Left lung (tissue), 10 donors: ENCODE data around the gene CYSRT1. TPM values are rescaled to one million over a fixed set of nuclear protein-coding genes. Genes with fewer than 3 reads are reported as not detected.

Source experiments
- ATAC-seq: fragments of 200-7000 bp; cut with Tn5 transposase; one replicate; pipeline ENCODE4 v1.9.1; 2020; ENCODE audit warnings: moderate library complexity
- DNase-seq, 4 donors: peaks; one replicate each; pipeline ENCODE4 v3.0.0-alpha.2; 2013 to 2020
- H3K27ac ChIP-seq, 2 donors: fragments of 200-600 bp; sonication (generic) in 1 of 2; one replicate each; pipeline versions ENCODE4 v1.5.0 to v1.8.0; 2020 to 2021
- H3K27me3 ChIP-seq, 2 donors: fragments of 200-600 bp; sonication (generic) in 1 of 2; one replicate each; pipeline versions ENCODE4 v1.5.0 to v1.8.0; 2020 to 2021
- H3K36me3 ChIP-seq, 2 donors: fragments of 200-600 bp; sonication (generic) in 1 of 2; one replicate each; pipeline versions ENCODE4 v1.5.0 to v1.8.0; 2020 to 2021
- H3K4me1 ChIP-seq, 2 donors: fragments of 200-600 bp; one replicate each; pipeline ENCODE4 v1.8.0; 2021
- H3K4me3 ChIP-seq, 2 donors: fragments of 200-600 bp; sonication (generic) in 1 of 2; one replicate each; pipeline versions ENCODE4 v1.5.0 to v1.8.0; 2020 to 2021; ENCODE audit warnings: mild to moderate bottlenecking in 1 of 2
- H3K9me3 ChIP-seq, 2 donors: fragments of 200-600 bp; sonication (generic) in 1 of 2; one replicate each; pipeline versions ENCODE4 v1.5.0 to v1.8.0; 2020 to 2021
- intact Hi-C, 2 donors: fragments of 100-400 bp; cut with DNase I; formaldehyde crosslinking; loops; one replicate each; pipeline versions ENCODE4 v1.11.2 to v1.14.2; 2022
- polyA plus RNA-seq, 6 donors: library from polyadenylated mRNA; unstranded; fragments of 120-200 nt; gene quantifications; one replicate each; pipeline ENCODE4 v1.2.1, GENCODE V29; 2013; ENCODE audit not compliant: insufficient read length in 6 of 6
- total RNA-seq, 2 donors: library from RNA; stranded (reverse); fragmentation: NEBNext Ultra II Directional; extraction: Animal tissue kit (Norgen Biotek cat#: 25700); gene quantifications; one replicate each; pipeline ENCODE4 v1.2.1, GENCODE V29; 2021
- TF ChIP-seq, protein P1 (sequence below), 2 donors: fragments of 200-600 bp; sonication (generic) in 1 of 2; IDR thresholded peaks; one replicate each; pipeline versions ENCODE4 v1.5.0 to v1.8.0; 2021; ENCODE audit warnings: antibody characterized with exemption in 2 of 2
- donor health status: DM: no; HTN: yes; CAD: no.
- donor health status: DM: no; HTN: no; CAD: no.

Gene CYSRT1
- total and polyA plus RNA-seq, 8 donors, result 0.44 to 3.7 (median 2.3) TPM

DNA sequence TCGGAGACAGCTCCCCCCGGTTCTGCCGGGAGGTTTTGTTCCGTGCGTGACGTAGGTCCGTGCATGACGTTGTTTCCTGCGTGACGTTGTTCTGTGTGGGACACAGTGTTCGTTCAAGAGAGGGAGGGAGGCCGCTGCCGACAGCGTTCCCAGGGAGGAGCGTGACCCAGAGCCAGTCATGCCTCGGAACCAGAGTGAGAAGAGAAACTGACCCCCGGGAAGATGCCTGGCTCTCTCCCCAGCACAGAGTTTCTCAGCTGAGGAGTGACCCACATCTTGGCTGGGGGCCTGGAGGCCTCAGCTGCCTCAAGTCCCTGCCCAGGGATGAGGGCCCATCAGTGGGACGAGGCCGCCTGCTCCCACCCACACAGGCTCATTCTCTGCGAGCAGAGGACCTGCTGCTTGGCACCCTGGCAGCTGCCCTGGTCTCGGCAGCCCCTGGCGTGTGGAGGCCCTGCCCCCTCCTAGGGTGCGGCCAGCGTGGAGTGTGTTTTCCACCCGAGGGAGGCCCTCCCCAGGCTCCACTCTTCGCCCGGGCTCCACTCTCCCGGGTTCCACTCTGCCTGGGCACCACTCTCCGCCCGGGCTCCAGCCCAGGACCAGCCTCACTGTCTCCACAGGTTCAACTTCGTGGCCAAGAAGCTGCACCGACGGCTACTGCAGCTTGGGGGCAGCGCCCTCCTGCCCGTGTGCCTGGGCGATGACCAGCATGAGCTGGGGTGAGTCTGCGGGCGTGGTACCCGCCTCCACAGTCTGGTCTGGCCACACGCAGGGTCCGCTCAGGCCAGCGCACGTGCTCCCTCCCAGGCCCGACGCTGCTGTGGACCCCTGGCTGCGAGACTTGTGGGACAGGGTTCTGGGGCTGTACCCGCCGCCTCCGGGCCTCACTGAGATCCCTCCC is 11.6 kb upstream of the CYSRT1 start:
- Histone ChIP-seq H3K36me3 (peaks cover 0 to 52% of the 10 kb centered on the region in 2 donors), H3K27me3 (no peaks in the 10 kb centered on the region), H3K27ac (no peak overlapping the region), H3K4me1 (peaks cover 7 to 17% of the 10 kb centered on the region in 2 donors), H3K4me3 (no peak overlapping the region), H3K9me3 (no peaks in the 10 kb centered on the region)
- TF ChIP-seq, protein P1, sequence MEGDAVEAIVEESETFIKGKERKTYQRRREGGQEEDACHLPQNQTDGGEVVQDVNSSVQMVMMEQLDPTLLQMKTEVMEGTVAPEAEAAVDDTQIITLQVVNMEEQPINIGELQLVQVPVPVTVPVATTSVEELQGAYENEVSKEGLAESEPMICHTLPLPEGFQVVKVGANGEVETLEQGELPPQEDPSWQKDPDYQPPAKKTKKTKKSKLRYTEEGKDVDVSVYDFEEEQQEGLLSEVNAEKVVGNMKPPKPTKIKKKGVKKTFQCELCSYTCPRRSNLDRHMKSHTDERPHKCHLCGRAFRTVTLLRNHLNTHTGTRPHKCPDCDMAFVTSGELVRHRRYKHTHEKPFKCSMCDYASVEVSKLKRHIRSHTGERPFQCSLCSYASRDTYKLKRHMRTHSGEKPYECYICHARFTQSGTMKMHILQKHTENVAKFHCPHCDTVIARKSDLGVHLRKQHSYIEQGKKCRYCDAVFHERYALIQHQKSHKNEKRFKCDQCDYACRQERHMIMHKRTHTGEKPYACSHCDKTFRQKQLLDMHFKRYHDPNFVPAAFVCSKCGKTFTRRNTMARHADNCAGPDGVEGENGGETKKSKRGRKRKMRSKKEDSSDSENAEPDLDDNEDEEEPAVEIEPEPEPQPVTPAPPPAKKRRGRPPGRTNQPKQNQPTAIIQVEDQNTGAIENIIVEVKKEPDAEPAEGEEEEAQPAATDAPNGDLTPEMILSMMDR (IDR thresholded peaks at IDR 0.05), result no peak
- intact Hi-C loops, result no loop called here
- DNase-seq (no peak), ATAC-seq (no peak)

DNA sequence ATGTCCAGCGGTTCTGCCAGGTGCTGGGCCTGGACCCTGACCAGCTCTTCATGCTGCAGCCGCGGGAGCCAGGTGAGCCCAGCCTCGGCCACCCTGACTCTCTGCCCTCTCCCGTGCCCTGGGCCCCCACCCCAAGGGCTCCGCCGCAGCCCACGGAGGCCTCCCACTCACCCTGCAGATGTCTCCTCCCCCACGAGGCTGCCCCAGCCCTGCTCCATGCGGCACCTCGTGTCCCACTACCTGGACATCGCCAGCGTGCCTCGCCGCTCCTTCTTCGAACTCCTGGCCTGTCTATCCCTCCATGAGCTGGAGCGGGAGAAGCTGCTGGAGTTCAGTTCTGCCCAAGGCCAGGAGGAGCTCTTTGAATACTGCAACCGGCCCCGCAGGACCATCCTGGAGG is 10.4 kb upstream of the CYSRT1 start:
- no peak for ATAC-seq
- Histone ChIP-seq H3K9me3 (no peaks in the 10 kb centered on the region), H3K4me1 (peaks cover 7 to 25% of the 10 kb centered on the region in 2 donors), H3K27ac (no peak overlapping the region), H3K36me3 (peaks cover 0 to 44% of the 10 kb centered on the region in 2 donors), H3K27me3 (no peaks in the 10 kb centered on the region), H3K4me3 (no peak overlapping the region)
- no peak for DNase-seq
- TF ChIP-seq, protein P1 (IDR thresholded peaks at IDR 0.05), result no peak
- intact Hi-C loops, result no loop called here

DNA sequence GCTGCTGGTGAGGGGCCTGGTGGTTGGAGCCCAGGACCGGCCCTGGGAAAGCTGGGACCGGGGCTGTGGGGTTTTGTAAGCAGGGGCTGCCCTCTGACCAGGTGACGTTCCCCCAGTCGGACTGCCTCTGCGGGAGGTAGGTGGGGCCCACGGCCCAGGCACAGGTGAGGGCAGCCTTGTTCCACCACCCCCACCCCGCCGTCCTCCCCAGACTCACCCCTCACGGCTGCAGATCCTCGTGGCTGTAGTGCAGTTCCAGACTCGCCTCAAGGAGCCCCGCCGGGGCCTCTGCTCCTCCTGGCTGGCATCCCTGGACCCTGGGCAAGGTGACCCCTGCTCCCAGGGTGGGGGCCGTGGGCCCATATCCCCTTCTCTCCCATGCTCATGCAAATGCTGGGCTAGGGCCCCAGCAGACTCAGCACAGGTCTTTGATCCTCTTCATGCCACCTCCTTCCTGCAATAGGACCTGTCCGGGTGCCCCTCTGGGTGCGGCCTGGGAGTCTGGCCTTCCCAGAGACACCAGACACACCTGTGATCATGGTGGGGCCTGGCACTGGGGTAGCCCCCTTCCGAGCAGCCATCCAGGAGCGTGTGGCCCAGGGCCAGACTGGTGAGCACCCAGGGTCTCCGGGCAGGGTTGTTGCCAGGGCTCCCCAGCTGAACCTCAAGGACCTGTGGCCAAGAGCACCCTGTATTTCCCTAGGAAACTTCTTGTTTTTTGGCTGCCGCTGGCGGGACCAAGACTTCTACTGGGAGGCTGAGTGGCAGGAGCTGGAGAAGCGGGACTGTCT is 9.6 kb upstream of the CYSRT1 start:
- intact Hi-C loops, result no loop called here
- H3K27ac ChIP-seq, result no peak overlapping the region
- peaks cover 7 to 25% of the 10 kb centered on the region in 2 donors for H3K4me1 ChIP-seq
- ATAC-seq (no peak), DNase-seq (no peak)
- H3K27me3 ChIP-seq, result no peaks in the 10 kb centered on the region
- peaks cover 0 to 36% of the 10 kb centered on the region in 2 donors for H3K36me3 ChIP-seq
- H3K4me3 ChIP-seq, result no peak overlapping the region
- TF ChIP-seq, protein P1 (IDR thresholded peaks at IDR 0.05), result no peak
- H3K9me3 ChIP-seq, result no peaks in the 10 kb centered on the region

DNA sequence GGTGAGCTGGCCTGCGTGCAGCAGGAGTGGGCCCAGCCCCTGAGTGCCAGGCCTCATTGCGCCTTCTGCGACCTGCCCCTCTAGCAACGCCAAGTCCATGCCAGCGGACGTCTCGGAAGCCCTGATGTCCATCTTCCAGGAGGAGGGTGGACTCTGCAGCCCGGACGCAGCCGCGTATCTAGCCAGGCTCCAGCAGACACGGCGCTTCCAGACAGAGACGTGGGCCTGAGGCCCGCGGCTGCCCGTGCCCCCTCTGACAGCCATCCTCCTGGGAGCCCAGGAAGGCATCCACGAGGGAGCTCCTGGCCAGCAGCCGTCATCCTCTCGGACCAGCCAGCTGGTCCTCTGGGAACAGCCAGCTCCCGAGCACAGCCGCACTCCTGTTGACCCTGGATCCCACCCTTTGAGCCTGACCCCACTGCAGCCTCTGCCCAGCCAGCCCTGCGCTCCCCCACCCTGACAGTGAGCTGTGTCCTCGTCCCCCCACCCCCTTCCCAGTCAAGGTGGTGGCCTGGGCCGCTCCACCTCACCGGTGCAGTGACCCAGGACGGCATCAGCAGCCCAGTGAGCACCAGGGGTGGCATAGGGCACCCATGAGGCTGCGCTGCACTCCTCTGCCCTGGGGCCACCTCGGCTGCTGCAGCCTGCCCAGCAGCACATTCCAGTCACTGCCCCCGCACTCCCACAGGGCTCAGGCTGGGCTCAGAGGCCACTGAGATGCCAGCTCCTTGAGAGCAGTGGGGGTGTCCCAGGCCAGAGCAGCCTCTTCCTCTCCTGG is 8.6 kb upstream of the CYSRT1 start:
- Histone ChIP-seq H3K4me1 (peaks cover 7 to 25% of the 10 kb centered on the region in 2 donors), H3K27me3 (peaks cover 0 to 7% of the 10 kb centered on the region in 2 donors), H3K4me3 (no peak overlapping the region), H3K9me3 (no peaks in the 10 kb centered on the region), H3K27ac (no peak overlapping the region), H3K36me3 (peaks cover 0 to 35% of the 10 kb centered on the region in 2 donors)
- TF ChIP-seq, protein P1 (IDR thresholded peaks at IDR 0.05), result no peak
- intact Hi-C loops, result no loop called here
- no peak for ATAC-seq
- DNase-seq, result no peak
